D721Med (cell line): ENCODE data around the gene DPF1.

Experiments used
- DNase-seq: peaks from one replicate; pipeline ENCODE4 v3.0.0; 2011; ENCODE audit warnings: low spot score; ENCODE audit not compliant: insufficient read length
- FAIRE-seq: peaks from 2 replicates; lab custom pipeline; 2011; peaks lifted over from hg19 to GRCh38; lab: Jason Lieb, UNC
- CTCF ChIP-seq: IDR thresholded peaks from 2 replicates; pipeline ENCODE4 v1.5.1; 2012; ENCODE audit warnings: mild to moderate bottlenecking, control low read depth; ENCODE audit not compliant: insufficient read depth; ENCODE audit errors: missing control alignments

DPF1 gene

DNA sequence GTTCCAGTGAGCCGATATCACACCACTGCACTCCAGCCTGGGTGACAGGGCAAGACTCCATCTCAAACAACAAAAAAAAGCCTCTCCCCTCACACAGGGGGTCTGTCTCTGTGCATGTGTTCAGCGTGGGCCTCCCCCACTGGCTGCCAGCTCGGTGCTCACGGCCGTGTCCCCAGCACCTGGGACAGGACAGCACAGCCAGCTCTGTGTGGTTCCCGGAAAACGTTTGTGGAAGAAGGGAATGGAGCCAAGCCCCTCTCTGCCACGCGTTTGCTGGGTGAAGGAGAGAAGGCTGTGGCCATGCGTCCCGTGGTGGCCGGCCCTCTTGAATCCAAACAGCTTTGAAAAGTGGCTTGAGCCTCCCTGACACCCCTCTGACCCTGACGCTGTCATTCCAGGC is 32.3 kb downstream of the DPF1 start:
- no peak for FAIRE-seq
- TF ChIP-seq CTCF, result no peak
- DNase-seq, result no peak

- DNase-seq (no peak), FAIRE-seq (no peak)
- TF ChIP-seq CTCF, result no peak
Measured at GRCh38 chr19:38190793-38191192, 33.2 kb downstream of the DPF1 start.

DNA sequence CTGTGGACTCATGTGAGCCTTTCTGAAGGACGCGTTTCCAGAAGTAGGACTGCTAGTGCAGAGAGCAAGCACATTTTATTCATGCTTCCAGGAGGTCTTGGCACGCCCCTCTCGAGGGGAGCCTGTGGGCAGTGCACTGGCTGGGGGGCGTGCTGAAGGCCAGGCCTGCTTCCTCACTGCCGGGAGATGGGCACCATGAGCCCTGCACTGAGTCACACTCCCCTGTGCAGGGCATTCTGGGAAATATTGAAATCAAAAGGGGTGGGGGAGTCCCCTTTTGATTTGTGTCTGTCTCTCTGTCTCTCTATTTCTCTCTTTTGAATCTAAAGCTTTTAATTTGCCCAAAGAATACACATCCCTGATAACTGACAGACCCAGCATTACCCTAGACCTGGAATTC is 34.0 kb downstream of the DPF1 start:
- DNase-seq (no peak), FAIRE-seq (no peak)
- TF ChIP-seq CTCF, result no peak

- DNase-seq, result no peak
- no peak for FAIRE-seq
- no peak for TF ChIP-seq CTCF
Measured at GRCh38 chr19:38185562-38185961, 38.5 kb downstream of the DPF1 start.

- no peak for FAIRE-seq
- no peak for TF ChIP-seq CTCF
- no peak for DNase-seq
Measured at GRCh38 chr19:38184815-38185214, 39.2 kb downstream of the DPF1 start.

DNA sequence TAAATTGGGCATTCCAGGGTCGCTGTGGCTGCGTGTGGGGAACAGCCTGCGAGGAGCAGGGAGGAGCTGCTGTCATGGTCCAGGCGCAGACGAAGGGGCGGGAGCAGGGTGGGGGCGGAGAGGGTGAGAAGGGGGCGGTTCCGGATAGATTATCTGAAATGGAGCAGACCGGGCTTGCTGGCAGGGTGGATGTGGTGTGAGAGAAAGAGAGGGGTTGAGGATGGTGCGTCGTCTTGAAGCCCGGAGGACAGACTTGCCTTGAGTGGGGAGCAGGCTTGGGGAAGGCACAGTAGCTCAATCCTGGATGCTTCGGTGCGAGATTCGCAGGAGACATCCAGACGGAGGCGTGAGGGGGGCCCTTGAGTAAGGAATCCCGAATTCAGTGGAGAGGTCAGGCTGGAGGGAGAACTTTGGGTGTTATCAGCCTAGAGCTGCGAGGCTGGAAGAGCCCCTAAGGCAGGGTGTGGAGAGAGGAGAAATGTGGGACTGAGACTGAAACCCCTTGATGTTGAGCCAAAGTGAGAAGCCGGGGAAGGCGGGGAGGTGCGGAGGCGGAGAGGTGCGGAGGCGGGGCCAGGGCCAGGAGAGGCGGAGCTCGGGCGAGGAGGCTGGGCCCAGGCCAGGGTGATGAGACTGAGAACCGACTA is 40.6 kb downstream of the DPF1 start:
- FAIRE-seq (no peak), DNase-seq (no peak)
- no peak for TF ChIP-seq CTCF

DNA sequence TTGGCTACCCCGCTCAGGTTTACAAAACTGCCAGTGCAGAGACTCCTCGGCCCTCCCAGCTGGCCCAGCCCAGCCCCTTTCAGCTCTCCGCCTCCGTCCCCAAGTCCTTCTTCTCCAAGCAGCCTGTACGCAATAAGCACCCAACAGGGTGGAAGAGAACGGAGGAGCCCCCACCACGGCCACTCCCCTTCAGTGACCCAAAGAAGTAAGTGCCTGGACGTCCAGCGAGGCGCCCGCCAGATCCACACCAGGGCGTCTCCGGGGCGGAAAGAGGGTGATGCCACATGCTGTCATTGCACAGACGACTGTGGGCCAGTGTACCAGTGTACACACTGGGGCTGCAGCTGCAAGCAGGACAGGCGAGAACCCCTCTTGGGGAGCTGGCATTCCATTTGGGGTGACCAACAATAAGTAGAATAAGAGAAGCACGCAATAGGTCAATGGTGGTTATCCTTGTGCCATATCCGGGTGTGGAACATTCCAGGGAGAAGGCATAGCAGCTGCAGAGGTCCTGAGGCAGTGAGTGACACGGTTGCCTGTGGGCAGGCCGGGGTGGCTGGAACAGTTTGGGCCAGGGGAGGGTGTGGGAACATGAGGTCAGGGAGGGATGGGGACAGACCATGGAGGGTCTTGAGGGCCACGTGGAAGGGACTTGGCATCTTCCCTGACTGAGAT is 41.3 kb downstream of the DPF1 start:
- DNase-seq, result no peak
- no peak for TF ChIP-seq CTCF
- no peak for FAIRE-seq
